Osteoblast (primary cell): ENCODE data around the gene ASGR2. TPM values are rescaled to one million over a fixed set of nuclear protein-coding genes. Genes with fewer than 3 reads are reported as not detected.

Experiments used
- DNase-seq: peaks from one replicate; pipeline ENCODE4 v3.0.0; 2011; ENCODE audit warnings: low spot score, mixed read lengths; ENCODE audit not compliant: insufficient read length; ENCODE audit errors: missing footprints
- H2AFZ ChIP-seq: 2 replicates; pipeline ENCODE4 v1.6.0; 2011; ENCODE audit warnings: mild to moderate bottlenecking, low read length
- H3K27ac ChIP-seq: 2 replicates; pipeline ENCODE4 v1.5.1; 2011; ENCODE audit warnings: mild to moderate bottlenecking, low read depth, low read length, moderate library complexity
- H3K27me3 ChIP-seq: 2 replicates; pipeline ENCODE4 v1.6.0; 2012; ENCODE audit warnings: mild to moderate bottlenecking, control low read depth, inconsistent platforms, low read length, moderate library complexity; ENCODE audit not compliant: insufficient read depth
- H3K36me3 ChIP-seq: 2 replicates; pipeline ENCODE4 v1.5.1; 2011; ENCODE audit warnings: mild to moderate bottlenecking, low read length, control low read depth, moderate library complexity; ENCODE audit not compliant: insufficient read depth
- H3K4me1 ChIP-seq: 2 replicates; pipeline ENCODE4 v1.5.1; 2011; ENCODE audit warnings: mild to moderate bottlenecking, low read length, control low read depth, moderate library complexity; ENCODE audit not compliant: insufficient read depth
- H3K4me2 ChIP-seq: 2 replicates; pipeline ENCODE4 v1.6.0; 2011; ENCODE audit warnings: mild to moderate bottlenecking, low read length; ENCODE audit not compliant: insufficient read depth
- H3K4me3 ChIP-seq: fragments of 200-600 bp; sonication (generic); 3 replicates; pipeline ENCODE4 v1.5.1; 2012; ENCODE audit warnings: mild to moderate bottlenecking, low read length, inconsistent platforms; ENCODE audit not compliant: insufficient read depth
- H3K79me2 ChIP-seq: 2 replicates; pipeline ENCODE4 v1.6.0; 2012; ENCODE audit warnings: mild to moderate bottlenecking, low read length, control low read depth, inconsistent platforms; ENCODE audit not compliant: insufficient read depth
- H3K9me3 ChIP-seq: 2 replicates; pipeline ENCODE4 v1.5.1; 2011; ENCODE audit warnings: low read depth, low read length, control low read depth
- H4K20me1 ChIP-seq: 2 replicates; pipeline ENCODE4 v1.6.0; 2012; ENCODE audit warnings: mild to moderate bottlenecking, low read length, control low read depth; ENCODE audit not compliant: insufficient read depth
- total RNA-seq: library from RNA; depleted of rRNA; stranded (reverse); fragments of >200 nt; gene quantifications from 2 replicates; pipeline ENCODE4 v1.2.3, GENCODE V29; 2012
- TF ChIP-seq, protein P1 (sequence below): IDR thresholded peaks from 2 replicates; pipeline ENCODE4 v1.5.1; 2011; ENCODE audit warnings: mild to moderate bottlenecking, low read depth, low read length, moderate library complexity; ENCODE audit errors: extremely low read depth

The ASGR2 gene
- total RNA-seq, 1 donor: under 0.01 TPM

DNA sequence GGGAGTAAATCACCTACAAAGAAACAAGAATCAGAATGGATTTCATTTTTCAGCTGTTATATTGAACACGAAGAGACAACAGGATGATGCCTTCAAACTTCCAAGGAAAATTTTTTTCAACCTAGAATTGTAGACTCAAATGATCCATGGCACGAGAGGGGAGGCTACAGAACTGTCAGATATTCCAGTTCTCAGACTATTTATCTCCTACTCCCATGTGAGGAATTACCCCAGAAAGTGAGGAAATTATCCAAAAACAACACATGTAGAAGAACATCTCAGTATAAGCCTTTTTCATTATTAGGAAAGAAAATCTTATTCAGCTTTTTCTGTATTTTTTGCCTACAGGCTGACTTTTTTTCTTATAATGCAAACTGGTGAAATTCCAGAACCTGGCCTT is 5.5 kb upstream of the ASGR2 start:
- Histone ChIP-seq H3K27me3 (peaks cover 10% of the 10 kb centered on the region), H3K4me3 (no peak overlapping the region), H3K4me1 (peaks cover 4% of the 10 kb centered on the region), H3K79me2 (no peaks in the 10 kb centered on the region), H3K4me2 (no peak overlapping the region), H3K36me3 (no peaks in the 10 kb centered on the region), H3K9me3 (no peaks in the 10 kb centered on the region), H2AFZ (no peak overlapping the region), H3K27ac (no peak overlapping the region), H4K20me1 (no peaks in the 10 kb centered on the region)
- DNase-seq: no peak
- TF ChIP-seq, protein P1, sequence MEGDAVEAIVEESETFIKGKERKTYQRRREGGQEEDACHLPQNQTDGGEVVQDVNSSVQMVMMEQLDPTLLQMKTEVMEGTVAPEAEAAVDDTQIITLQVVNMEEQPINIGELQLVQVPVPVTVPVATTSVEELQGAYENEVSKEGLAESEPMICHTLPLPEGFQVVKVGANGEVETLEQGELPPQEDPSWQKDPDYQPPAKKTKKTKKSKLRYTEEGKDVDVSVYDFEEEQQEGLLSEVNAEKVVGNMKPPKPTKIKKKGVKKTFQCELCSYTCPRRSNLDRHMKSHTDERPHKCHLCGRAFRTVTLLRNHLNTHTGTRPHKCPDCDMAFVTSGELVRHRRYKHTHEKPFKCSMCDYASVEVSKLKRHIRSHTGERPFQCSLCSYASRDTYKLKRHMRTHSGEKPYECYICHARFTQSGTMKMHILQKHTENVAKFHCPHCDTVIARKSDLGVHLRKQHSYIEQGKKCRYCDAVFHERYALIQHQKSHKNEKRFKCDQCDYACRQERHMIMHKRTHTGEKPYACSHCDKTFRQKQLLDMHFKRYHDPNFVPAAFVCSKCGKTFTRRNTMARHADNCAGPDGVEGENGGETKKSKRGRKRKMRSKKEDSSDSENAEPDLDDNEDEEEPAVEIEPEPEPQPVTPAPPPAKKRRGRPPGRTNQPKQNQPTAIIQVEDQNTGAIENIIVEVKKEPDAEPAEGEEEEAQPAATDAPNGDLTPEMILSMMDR: no peak

DNA sequence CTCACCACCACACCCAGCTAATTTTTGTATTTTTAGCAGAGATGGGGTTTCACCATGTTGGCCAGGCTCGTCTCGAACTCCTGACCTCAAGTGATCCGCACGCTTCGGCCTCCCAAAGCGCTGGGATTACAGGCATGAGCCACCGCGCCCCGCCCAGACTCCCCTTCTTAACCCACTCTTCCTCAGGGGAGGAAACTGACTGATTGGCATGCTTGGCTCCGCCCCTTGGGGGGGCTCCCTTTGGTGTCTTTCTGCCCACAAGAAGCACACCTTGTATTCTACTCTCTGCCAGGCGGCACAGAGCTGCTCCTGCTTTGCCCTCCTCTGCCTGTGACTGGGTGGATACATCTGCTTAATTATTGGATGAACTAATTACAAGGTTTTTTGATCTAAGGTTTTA is 4.7 kb upstream of the ASGR2 start:
- Histone ChIP-seq H3K4me3 (no peak overlapping the region), H3K4me1 (peaks cover 4% of the 10 kb centered on the region), H3K79me2 (no peaks in the 10 kb centered on the region), H3K4me2 (no peak overlapping the region), H3K27ac (no peak overlapping the region), H4K20me1 (no peaks in the 10 kb centered on the region), H3K9me3 (no peaks in the 10 kb centered on the region), H3K27me3 (peaks cover 10% of the 10 kb centered on the region), H2AFZ (no peak overlapping the region), H3K36me3 (no peaks in the 10 kb centered on the region)
- TF ChIP-seq, protein P1: no peak
- DNase-seq: peak; percentile 15

DNA sequence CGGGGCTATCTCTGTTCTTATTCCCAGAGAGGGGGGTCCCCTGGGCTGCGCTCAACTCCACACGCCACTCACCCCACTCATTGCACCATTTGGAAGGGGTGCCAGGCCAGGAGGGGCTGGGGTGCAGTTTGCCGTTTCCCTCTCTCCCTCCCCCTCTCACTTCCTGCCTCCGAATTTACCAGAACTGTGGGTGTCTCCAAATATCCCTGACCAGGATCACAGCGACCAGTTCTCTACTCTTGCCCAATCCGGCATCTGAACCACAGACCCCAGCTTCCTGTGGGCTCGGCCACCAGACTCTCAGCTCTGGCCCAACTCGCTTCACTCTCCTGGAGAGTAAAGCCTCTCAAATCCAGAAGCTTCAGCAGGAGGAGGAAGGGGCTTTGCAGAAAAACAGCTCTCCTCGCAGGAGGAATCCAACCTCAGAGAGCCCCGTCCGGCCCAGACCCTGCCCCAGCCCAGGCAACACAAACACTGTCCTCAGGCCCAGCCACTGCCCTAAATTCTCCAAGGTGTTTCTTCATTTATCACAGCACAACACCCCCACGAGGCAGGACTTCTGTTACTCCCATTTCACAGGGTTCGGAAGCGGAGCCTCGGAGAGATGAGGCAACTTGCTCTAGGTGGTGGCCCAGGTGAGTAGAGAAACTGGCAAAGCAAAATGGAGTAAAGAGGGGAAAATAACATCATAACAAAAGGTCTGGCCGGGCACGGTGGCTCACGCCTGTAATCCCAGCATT is 423 bp upstream of the ASGR2 start:
- peak; percentile 62 for DNase-seq
- Histone ChIP-seq H4K20me1 (no peaks in the 10 kb centered on the region), H3K36me3 (no peaks in the 10 kb centered on the region), H2AFZ (no peak overlapping the region), H3K27me3 (peaks cover 9% of the 10 kb centered on the region), H3K4me1 (no peaks in the 10 kb centered on the region), H3K79me2 (no peaks in the 10 kb centered on the region), H3K9me3 (no peaks in the 10 kb centered on the region), H3K4me3 (no peak overlapping the region), H3K27ac (no peak overlapping the region), H3K4me2 (no peak overlapping the region)
- TF ChIP-seq, protein P1: no peak

DNA sequence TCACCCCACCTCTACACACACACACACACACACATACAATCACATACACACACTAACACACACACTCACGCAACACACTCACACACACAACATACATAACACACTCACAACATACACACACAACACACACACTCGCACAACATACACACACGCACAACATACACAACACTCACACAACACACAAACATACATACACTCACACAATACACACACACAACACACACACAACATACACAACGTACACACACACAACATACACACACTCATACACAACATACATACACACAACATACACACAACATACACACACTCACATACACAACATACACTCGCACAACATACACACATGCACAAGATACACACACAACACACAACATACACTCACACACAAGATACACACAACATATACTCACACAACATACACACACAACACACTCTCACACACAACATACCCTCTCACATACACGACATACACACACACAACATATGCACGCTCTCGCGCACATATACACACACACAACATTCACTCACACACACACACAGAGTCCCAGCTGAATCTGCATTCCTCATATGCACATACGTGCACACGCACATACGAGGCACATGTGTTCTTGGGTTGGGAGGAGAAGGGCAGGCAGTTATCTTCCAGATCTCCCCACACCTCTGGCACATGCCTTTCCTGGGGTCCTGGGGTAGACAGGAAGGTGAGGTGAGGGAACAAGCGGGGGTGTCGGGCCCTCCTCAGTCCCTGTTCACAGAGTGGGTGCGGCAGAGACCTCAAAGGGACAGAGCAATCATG is 1.1 kb downstream of the ASGR2 start:
- Histone ChIP-seq H3K4me1 (no peaks in the 10 kb centered on the region), H3K4me3 (no peak overlapping the region), H4K20me1 (no peaks in the 10 kb centered on the region), H3K4me2 (no peak overlapping the region), H3K27ac (no peak overlapping the region), H3K36me3 (no peaks in the 10 kb centered on the region), H2AFZ (no peak overlapping the region), H3K9me3 (no peaks in the 10 kb centered on the region), H3K27me3 (peaks cover 2% of the 10 kb centered on the region), H3K79me2 (no peaks in the 10 kb centered on the region)
- no peak for DNase-seq
- TF ChIP-seq, protein P1: no peak
